ENCODE measurements around the gene IRAK1.

GRCh38 chrX:154027022-154027402, 7.3 kb upstream of the IRAK1 start:
- TF ChIP-seq CEBPB (IDR thresholded peaks at IDR 0.05; ENCODE audit: borderline replicate concordance, low read depth, low read length) = no peak
- TF ChIP-seq SNAPC5 (CRISPR knock-in tag; IDR thresholded peaks at IDR 0.05; ENCODE audit: borderline replicate concordance) = no peak
- no peak for TF ChIP-seq GZF1 (CRISPR knock-in tag; IDR thresholded peaks at IDR 0.05)
- no peak for TF ChIP-seq TEAD2 (CRISPR knock-in tag; IDR thresholded peaks at IDR 0.05)
- no peak for TF ChIP-seq ZNF781 (CRISPR knock-in tag; IDR thresholded peaks at IDR 0.05; ENCODE audit: borderline replicate concordance, not compliant biosample characterization)
- TF ChIP-seq RXRA (CRISPR knock-in tag; IDR thresholded peaks at IDR 0.05) = no peak
- no peak for TF ChIP-seq BHLHE40 (IDR thresholded peaks at IDR 0.05; ENCODE audit: low read length)
- no peak for TF ChIP-seq ZFX (CRISPR knock-in tag; IDR thresholded peaks at IDR 0.05; ENCODE audit: low read depth)
- no peak for TF ChIP-seq CTCF (CRISPR knock-in tag; IDR thresholded peaks at IDR 0.05)
- TF ChIP-seq NR2F2 (IDR thresholded peaks at IDR 0.05; ENCODE audit: borderline replicate concordance, low read depth) = no peak
- TF ChIP-seq EZH2 (conservative IDR thresholded peaks at IDR 0.05; ENCODE audit: low read depth, low read length) = no peak
- no peak for TF ChIP-seq ZFP41 (CRISPR knock-in tag; IDR thresholded peaks at IDR 0.05; ENCODE audit: borderline replicate concordance)

All from HepG2 (cell line).